Activated CD8-positive, alpha-beta T cell treated with anti-CD3 and anti-CD28 coated beads for 36 hours (primary cell): Measurements from ENCODE around the gene SZRD1. TPM values are rescaled to one million over a fixed set of nuclear protein-coding genes. Genes with fewer than 3 reads are reported as not detected.
A peak's percentile ranks its signal among the peaks of the same experiment; 100 is the strongest.

Experiments
- ATAC-seq: fragments of 200-7000 bp; cut with Tn5 transposase; one replicate; pipeline ENCODE4 v1.10.0; 2021; ENCODE audit warnings: mild to moderate bottlenecking, moderate library complexity
- CTCF ChIA-PET: fragments of 350-600 bp; sonication (Branson Sonifier 250); formaldehyde crosslinking; loops from one replicate; lab custom pipeline; 2021; ENCODE audit warnings: antibody characterized with exemption; lab: Charles Lee
- POLR2A ChIA-PET: fragments of 350-600 bp; sonication (Branson Sonifier 250); formaldehyde crosslinking; loops from one replicate; lab custom pipeline; 2021; ENCODE audit warnings: antibody characterized with exemption; lab: Charles Lee
- DNase-seq: peaks from one replicate; pipeline ENCODE4 v3.0.0-alpha.2; 2020
- H3K27ac Mint-ChIP-seq: one replicate; pipeline ENCODE4 v1.8.0; 2021; ENCODE audit warnings: mild to moderate bottlenecking, mixed read lengths
- H3K27me3 Mint-ChIP-seq: one replicate; pipeline ENCODE4 v1.8.0; 2021; ENCODE audit warnings: mixed read lengths
- H3K36me3 Mint-ChIP-seq: one replicate; pipeline ENCODE4 v1.8.0; 2021; ENCODE audit warnings: low read depth, mixed read lengths
- H3K4me1 Mint-ChIP-seq: one replicate; pipeline ENCODE4 v1.8.0; 2021; ENCODE audit warnings: low read depth, mixed read lengths
- H3K4me3 Mint-ChIP-seq: one replicate; pipeline ENCODE4 v1.8.0; 2021; ENCODE audit warnings: mild to moderate bottlenecking, moderate library complexity, mixed read lengths
- H3K9me3 Mint-ChIP-seq: one replicate; pipeline ENCODE4 v1.8.0; 2021; ENCODE audit warnings: mixed read lengths
- intact Hi-C: fragments of 100-400 bp; cut with micrococcal nuclease; formaldehyde crosslinking; loops from one replicate; pipeline ENCODE4 v1.10.0; 2022
- total RNA-seq, 2 experiments: library from RNA; stranded (reverse); gene quantifications; one replicate each; pipeline ENCODE4 v1.2.3, GENCODE V29; 2021
- TF ChIP-seq, protein P1 (sequence below): fragments of 200-600 bp; IDR thresholded peaks from one replicate; pipeline ENCODE4 v1.8.0; 2022; ENCODE audit warnings: antibody characterized with exemption, mild to moderate bottlenecking

Gene SZRD1
- total RNA-seq, 2 experiments from 2014 or later, result 175 to 177 TPM

- H3K36me3 Mint-ChIP-seq, result peaks cover 7% of the 10 kb centered on the region
- no peak overlapping the region for H3K27ac Mint-ChIP-seq
- H3K4me1 Mint-ChIP-seq, result peaks cover 23% of the 10 kb centered on the region
- ChIA-PET POLR2A (interaction anchor here (3.0 kb wide), 1 partner anchor 71 kb away, joined by 12 read pairs; the partner anchor contains the start of gene SZRD1), CTCF (no interaction called here)
- no peaks in the 10 kb centered on the region for H3K9me3 Mint-ChIP-seq
- intact Hi-C loops, result no loop called here
- no peaks in the 10 kb centered on the region for H3K27me3 Mint-ChIP-seq
- ATAC-seq (no peak), DNase-seq (no peak)
- H3K4me3 Mint-ChIP-seq, result no peak overlapping the region
- TF ChIP-seq, protein P1, sequence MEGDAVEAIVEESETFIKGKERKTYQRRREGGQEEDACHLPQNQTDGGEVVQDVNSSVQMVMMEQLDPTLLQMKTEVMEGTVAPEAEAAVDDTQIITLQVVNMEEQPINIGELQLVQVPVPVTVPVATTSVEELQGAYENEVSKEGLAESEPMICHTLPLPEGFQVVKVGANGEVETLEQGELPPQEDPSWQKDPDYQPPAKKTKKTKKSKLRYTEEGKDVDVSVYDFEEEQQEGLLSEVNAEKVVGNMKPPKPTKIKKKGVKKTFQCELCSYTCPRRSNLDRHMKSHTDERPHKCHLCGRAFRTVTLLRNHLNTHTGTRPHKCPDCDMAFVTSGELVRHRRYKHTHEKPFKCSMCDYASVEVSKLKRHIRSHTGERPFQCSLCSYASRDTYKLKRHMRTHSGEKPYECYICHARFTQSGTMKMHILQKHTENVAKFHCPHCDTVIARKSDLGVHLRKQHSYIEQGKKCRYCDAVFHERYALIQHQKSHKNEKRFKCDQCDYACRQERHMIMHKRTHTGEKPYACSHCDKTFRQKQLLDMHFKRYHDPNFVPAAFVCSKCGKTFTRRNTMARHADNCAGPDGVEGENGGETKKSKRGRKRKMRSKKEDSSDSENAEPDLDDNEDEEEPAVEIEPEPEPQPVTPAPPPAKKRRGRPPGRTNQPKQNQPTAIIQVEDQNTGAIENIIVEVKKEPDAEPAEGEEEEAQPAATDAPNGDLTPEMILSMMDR, result no peak
Measured at GRCh38 chr1:16438516-16438915, 71.5 kb downstream of the SZRD1 start.

- Mint-ChIP-seq H3K9me3 (no peaks in the 10 kb centered on the region), H3K27me3 (no peaks in the 10 kb centered on the region), H3K36me3 (peaks cover 10% of the 10 kb centered on the region), H3K27ac (no peak overlapping the region), H3K4me1 (peaks cover 26% of the 10 kb centered on the region), H3K4me3 (no peak overlapping the region)
- ATAC-seq, result no peak
- TF ChIP-seq, protein P1, result no peak
- DNase-seq, result no peak
- ChIA-PET CTCF (interaction anchor here (2.0 to 2.1 kb wide), 2 partner anchors 11 to 19 kb away, joined by 7 to 10 read pairs; no protein-coding TSS in a partner anchor), POLR2A (interaction anchor here (3.0 kb wide), 1 partner anchor 71 kb away, joined by 12 read pairs; the partner anchor contains the start of gene SZRD1)
- intact Hi-C loops, result no loop called here
Measured at GRCh38 chr1:16438924-16439323, 71.9 kb downstream of the SZRD1 start.

- TF ChIP-seq, protein P1, result no peak
- Mint-ChIP-seq H3K36me3 (peaks cover 15% of the 10 kb centered on the region), H3K9me3 (no peaks in the 10 kb centered on the region), H3K27me3 (no peaks in the 10 kb centered on the region), H3K27ac (peak overlapping the region; percentile 86), H3K4me1 (peaks cover 31% of the 10 kb centered on the region), H3K4me3 (peak overlapping the region; percentile 88)
- ChIA-PET POLR2A (interaction anchor here (0.8 to 3.3 kb wide), 14 partner anchors 9 to 206 kb away, joined by 3 to 12 read pairs (median 4); partner anchors contain the start of genes NBPF1, RNU1-1 and SZRD1), CTCF (interaction anchor here (0.9 to 2.1 kb wide), 19 partner anchors 9 to 93 kb away, joined by 3 to 20 read pairs (median 6); partner anchors contain the start of gene FBXO42)
- DNase-seq (no peak), ATAC-seq (peak; percentile 32)
- intact Hi-C loops, result no loop called here
Measured at GRCh38 chr1:16440131-16440469, 73.1 kb downstream of the SZRD1 start.

GRCh38 chr1:16440470-16441281 lies 73.6 kb downstream of the SZRD1 start, which contains the start of gene NECAP2:
Gene NECAP2, plus strand, starts transcription at chr1:16440724. Its CDS starts 38 bp downstream, at chr1:16440762.
- POLR2A ChIA-PET, result interaction anchor here (0.6 to 3.3 kb wide), 15 partner anchors 10 to 206 kb away, joined by 3 to 12 read pairs (median 4); partner anchors contain the start of genes NBPF1, RNU1-1 and SZRD1
- CTCF ChIA-PET, result interaction anchor here (0.9 to 2.1 kb wide), 20 partner anchors 9 to 93 kb away, joined by 3 to 20 read pairs (median 6); partner anchors contain the start of gene FBXO42
- TF ChIP-seq, protein P1, result peak; percentile 93
- Mint-ChIP-seq H3K36me3 (peaks cover 19% of the 10 kb centered on the region), H3K27ac (peak within 1 kb of the TSS; percentile 86), H3K9me3 (no peaks in the 10 kb centered on the region), H3K4me3 (peak within 1 kb of the TSS; percentile 88), H3K4me1 (peaks cover 33% of the 10 kb centered on the region), H3K27me3 (no peaks in the 10 kb centered on the region)
- ATAC-seq (peak; percentile 92), DNase-seq (peak; percentile 96)
- intact Hi-C loops, result no loop called here
